ENCODE data around the gene CBX5.
A peak's percentile ranks its signal among the peaks of the same experiment; 100 is the strongest.
"Not testable (repeated sequence)": the region's sequence is repeated elsewhere in the genome, so short reads cannot be mapped to it uniquely, and the experiment has no call there.

CBX5 gene

GRCh38 chr12:54272214-54272613, 7.7 kb downstream of the CBX5 start:
- DNase-seq (ENCODE audit: insufficient read length, low spot score), result no peak
- FAIRE-seq, result no peak

GRCh38 chr12:54270345-54270744, 9.6 kb downstream of the CBX5 start:
- DNase-seq (ENCODE audit: insufficient read length, low spot score) (no peak), FAIRE-seq (no peak)

GRCh38 chr12:54266852-54267251, 13.1 kb downstream of the CBX5 start:
- FAIRE-seq (no peak), DNase-seq (ENCODE audit: insufficient read length, low spot score) (no peak)

DNA sequence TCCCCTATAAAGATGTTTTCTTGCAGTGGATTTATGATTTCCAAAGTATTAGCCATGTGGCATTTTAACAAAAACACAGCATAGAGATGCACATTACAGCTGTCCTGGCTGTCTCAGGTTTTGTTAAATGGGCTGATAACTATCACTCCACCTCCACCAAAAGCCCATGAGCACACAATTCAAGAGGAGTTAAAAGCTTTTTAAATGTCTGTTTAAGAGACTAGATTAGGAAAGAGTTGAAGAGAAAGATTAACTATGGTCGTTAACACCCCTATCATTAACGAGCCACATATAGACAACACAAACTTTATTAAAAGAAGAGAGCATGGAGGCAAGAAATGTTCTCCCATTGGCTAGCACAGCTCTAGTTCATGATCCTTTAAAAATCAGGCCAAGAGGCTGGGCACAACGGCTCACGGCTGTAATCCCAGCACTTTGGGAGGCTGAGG, 14.5 kb downstream of the CBX5 start:
- no peak for DNase-seq (ENCODE audit: insufficient read length, low spot score)
- no peak for FAIRE-seq

DNA sequence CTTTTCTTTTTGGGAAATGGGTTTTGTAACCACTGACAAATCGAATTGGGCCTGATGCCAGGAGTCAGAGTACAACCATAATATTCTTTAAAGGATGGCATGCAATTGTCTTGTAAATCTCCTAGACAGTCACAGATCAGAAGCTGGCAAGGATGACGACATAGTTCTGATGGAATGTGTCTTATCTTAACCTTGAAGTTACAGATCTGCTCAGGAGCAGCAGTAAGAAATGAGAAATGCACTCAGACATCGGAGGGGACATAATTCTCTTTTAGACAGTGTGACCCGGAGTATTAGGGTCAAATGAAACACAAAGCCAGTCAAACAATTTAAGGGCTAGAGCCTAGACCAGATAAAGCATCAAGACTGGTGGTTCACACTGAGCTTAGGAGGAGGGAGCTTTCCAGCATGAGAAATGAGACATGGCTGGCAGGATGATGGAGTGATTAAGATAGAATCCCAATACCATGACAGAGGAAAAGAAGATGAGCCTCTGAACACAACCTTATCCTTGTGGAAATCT, 17.5 kb downstream of the CBX5 start:
- DNase-seq (ENCODE audit: insufficient read length, low spot score) (no peak), FAIRE-seq (no peak)

GRCh38 chr12:54261815-54262402, 18.0 kb downstream of the CBX5 start:
- DNase-seq (ENCODE audit: insufficient read length, low spot score) (no peak), FAIRE-seq (no peak)

DNA sequence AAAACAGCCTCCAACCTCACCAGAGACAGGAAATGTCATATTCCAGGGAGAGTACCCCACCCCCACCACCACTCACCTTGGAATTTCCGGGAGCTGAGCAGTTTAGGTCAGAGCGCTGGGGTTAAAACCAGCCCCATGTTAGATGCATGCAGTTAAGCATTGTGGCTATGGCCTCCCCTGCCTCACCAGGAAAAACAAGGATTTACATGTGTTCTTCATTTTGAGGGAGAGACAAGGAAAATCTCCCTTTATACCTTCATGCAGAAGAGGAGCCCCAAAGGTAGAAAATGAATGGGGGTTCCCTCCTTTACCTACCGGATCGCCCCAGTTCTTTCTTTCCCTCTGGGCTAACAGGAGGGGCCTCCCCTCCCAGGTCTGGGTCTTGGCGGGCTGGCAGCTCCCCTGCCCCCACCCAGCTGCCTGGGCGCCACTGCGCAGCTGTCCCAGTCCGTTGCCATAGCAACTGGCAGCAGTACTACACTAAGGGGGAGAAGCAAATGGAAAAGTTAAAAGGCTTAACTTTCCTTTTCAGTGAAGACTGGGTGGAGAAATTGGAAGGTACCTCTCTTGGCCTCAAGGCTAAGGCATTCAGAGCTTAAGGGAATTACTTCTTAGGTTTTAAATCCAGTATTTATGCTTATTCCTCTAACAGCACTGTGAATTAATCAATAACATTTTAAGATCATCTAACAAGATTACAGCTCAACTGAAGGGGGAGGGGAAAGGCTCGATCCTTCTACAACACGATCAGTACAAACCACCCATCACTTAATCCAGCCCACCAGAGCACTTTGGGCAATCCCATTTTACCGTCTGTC, 20.5 kb downstream of the CBX5 start:
- DNase-seq (ENCODE audit: insufficient read length, low spot score) (peak; percentile 63), FAIRE-seq (peak; percentile 61)

- no peak for DNase-seq (ENCODE audit: insufficient read length, low spot score)
- peak; percentile 8 for FAIRE-seq
Measured at GRCh38 chr12:54258201-54258681, 21.7 kb downstream of the CBX5 start.

GRCh38 chr12:54257332-54257731, 22.6 kb downstream of the CBX5 start:
- FAIRE-seq (no peak), DNase-seq (ENCODE audit: insufficient read length, low spot score) (no peak)

- FAIRE-seq, result no peak
Measured at GRCh38 chr12:54253240-54253639, 26.7 kb downstream of the CBX5 start.

DNA sequence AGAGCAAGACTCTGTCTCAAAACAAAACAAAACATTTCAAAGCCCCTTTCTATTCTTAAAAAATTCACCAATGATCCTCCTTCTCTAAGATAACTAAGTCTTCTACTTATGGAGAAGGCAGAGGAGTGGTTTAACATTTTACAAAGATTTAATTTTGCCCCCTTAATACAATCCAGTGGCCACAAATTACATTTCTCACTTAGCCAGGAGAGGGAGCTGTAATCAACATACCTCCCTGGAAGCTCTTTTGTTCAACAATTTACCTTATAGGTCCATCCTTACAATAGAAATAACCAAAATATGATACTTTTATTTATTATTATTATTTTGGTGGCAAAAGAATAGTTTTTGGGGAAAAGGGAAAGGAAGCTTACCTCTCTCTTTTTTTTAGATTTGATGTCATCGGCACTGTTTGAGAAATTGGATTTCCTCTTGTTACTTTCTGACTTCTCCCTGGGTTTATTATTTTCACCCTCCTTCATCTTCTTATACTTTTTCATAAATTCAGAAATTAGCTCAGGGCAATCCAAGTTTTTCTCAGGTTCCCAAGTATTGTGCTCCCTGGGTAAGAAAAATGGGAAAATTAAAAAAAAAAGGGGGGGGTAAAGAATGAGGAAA, 28.1 kb downstream of the CBX5 start:
- no peak for FAIRE-seq

More at GRCh38 chr12:54253240-54253639, 26.7 kb downstream of the CBX5 start:
- DNase-seq (ENCODE audit: insufficient read length, low spot score), result no peak

DNA sequence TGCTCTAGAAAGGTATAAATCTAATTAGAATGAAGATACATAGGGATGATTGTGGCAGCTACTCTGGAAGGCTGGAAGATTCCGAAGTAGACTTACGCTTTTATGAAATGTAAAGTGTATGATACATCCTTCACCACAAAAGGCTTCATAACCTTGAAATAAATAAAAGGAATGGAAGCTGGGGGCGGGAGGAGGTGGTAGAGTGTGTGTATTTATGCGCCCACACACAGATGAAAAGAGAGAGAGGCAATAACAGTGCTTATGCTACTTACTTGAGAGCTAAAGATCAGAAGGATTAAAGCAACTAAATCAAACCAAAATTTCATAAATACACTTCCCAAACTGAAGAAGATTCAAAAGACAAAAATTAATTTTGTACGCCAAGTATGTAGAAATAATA, 30.4 kb downstream of the CBX5 start:
- DNase-seq (ENCODE audit: insufficient read length, low spot score), result no peak
- no peak for FAIRE-seq

More for the DNA sequence above, 28.1 kb downstream of the CBX5 start:
- DNase-seq (ENCODE audit: insufficient read length, low spot score), result peak; percentile 36

DNA sequence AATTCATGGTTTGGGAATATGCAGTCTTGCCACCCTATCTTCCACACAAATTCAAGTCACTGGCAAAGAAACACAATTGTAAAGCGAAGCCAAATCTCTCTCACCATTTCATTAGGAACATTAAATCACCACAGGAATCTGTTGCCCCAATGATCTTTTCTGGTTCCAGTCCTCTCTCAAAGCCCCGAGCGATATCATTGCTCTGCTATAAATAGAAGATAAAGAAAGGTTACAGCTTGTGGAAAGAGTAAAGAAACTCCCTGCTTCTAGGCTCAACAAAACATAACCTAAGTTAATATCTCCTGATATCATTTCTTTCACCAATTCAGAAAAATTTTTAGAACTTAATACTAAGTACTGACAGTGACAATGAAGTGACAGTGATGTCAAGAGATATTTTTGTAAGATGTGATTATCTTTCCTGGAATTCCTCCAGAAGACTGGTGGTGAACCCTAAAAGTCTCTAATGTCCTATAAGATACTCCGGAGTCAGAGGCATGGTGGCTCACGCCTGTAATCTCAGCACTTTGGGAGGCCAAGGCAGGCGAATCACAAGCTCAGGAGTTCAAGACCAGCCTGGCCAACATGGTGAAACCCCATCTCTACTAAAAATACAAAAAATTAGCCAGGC, 33.8 kb downstream of the CBX5 start:
- no peak for DNase-seq (ENCODE audit: insufficient read length, low spot score)
- no peak for FAIRE-seq

- DNase-seq (ENCODE audit: insufficient read length, low spot score) (no peak), FAIRE-seq (peak; percentile 14)
Measured at GRCh38 chr12:54240971-54241588, 38.8 kb downstream of the CBX5 start.

- DNase-seq (ENCODE audit: insufficient read length, low spot score) (no peak), FAIRE-seq (no peak)
Measured at GRCh38 chr12:54240129-54240528, 39.8 kb downstream of the CBX5 start.

- DNase-seq (ENCODE audit: insufficient read length, low spot score) (no peak), FAIRE-seq (no peak)
Measured at GRCh38 chr12:54239620-54240019, 40.3 kb downstream of the CBX5 start.

GRCh38 chr12:54238531-54238930, 41.4 kb downstream of the CBX5 start:
- no peak for FAIRE-seq

DNA sequence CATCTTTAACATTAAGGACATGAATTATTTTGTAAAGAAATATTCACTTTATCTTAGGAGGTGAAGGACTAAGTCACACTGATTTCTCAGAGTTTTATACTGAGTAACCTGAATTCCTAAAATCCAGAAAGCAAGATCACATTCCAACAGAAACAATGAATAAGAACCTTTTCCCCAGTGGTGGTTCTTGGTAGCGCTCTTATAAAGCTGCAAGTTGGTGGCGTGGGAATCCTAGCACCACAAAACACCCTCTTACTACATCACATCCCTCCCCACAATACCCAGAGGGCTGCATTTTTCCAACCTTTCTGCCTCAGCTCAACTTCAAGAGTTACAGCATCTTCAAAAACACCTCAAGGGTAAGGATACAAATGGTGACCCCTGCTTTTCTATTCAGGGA, 47.1 kb downstream of the CBX5 start:
- FAIRE-seq, result no peak
- DNase-seq (ENCODE audit: insufficient read length, low spot score), result no peak

More at GRCh38 chr12:54238531-54238930, 41.4 kb downstream of the CBX5 start:
- no peak for DNase-seq (ENCODE audit: insufficient read length, low spot score)

DNA sequence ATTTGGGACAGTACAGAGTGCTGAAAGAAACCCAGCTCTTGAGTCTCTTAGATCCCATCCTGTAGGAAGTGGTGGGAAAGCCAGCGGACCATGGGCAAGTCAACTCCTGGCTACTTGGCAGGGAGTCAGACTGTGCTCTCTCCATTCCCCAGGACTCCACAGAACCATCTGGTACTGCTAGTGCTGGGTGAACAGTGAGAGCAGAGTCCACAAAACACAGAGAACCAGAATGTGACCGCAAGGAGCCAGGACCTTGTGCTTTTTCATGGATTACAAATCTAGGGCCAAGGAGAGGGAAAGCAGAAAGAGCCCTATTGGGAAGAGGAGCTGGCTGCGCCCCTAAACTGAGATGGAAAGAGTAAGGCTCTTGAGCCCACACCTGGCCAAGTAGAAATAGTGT, 48.7 kb downstream of the CBX5 start:
- FAIRE-seq; DNase-seq (ENCODE audit: insufficient read length, low spot score): not testable (repeated sequence)

GRCh38 chr12:54230555-54230954, 49.4 kb downstream of the CBX5 start:
- DNase-seq (ENCODE audit: insufficient read length, low spot score), result no peak
- FAIRE-seq, result no peak
